Ishikawa (cell line): ENCODE data around the gene SMOC1.

ENCODE experiments used
- FOXM1 ChIP-seq: IDR thresholded peaks from 2 replicates; pipeline ENCODE4 v1.6.1; 2012; ENCODE audit warnings: low read depth, borderline replicate concordance
- USF1 ChIP-seq: IDR thresholded peaks from 2 replicates; pipeline ENCODE4 v1.6.1; 2012

GRCh38 chr14:70067810-70068209 is 188.6 kb downstream of the SMOC1 start:
- TF ChIP-seq USF1 (no peak), FOXM1 (no peak)
